HEK293 (cell line): Measurements from ENCODE around the gene RTP1.

Experiments used
- CTCF ChIP-seq: fragments of 450-650 bp; formaldehyde crosslinking; IDR thresholded peaks from 2 replicates; pipeline ENCODE4 v1.5.1; 2016; ENCODE audit warnings: missing biosample characterization, missing genetic modification characterization
- FEZF1 ChIP-seq: fragments of 450-650 bp; formaldehyde crosslinking; IDR thresholded peaks from 2 replicates; pipeline ENCODE4 v1.5.1; 2016; ENCODE audit warnings: missing biosample characterization, missing genetic modification characterization
- PBX3 ChIP-seq: sonication (generic); formaldehyde crosslinking; IDR thresholded peaks from 2 replicates; pipeline ENCODE4 v1.8.1; 2022; ENCODE audit warnings: mild to moderate bottlenecking, moderate library complexity, missing genetic modification reagents
- REST ChIP-seq: fragments of 450-650 bp; formaldehyde crosslinking; IDR thresholded peaks from 2 replicates; pipeline ENCODE4 v1.5.1; 2016; ENCODE audit warnings: missing biosample characterization, missing genetic modification characterization
- ZNF324 ChIP-seq: fragments of 450-650 bp; formaldehyde crosslinking; IDR thresholded peaks from 2 replicates; pipeline ENCODE4 v1.5.1; 2016; ENCODE audit warnings: missing biosample characterization, missing genetic modification characterization
- ZNF521 ChIP-seq: fragments of 450-650 bp; formaldehyde crosslinking; IDR thresholded peaks from 2 replicates; pipeline ENCODE4 v1.5.1; 2017; ENCODE audit warnings: missing biosample characterization, mild to moderate bottlenecking, missing genetic modification characterization

GRCh38 chr3:187193181-187193580 lies 4.1 kb upstream of the RTP1 start:
- no peak for TF ChIP-seq ZNF521 (tag by site-specific recombination)
- no peak for TF ChIP-seq CTCF (tag by site-specific recombination)
- TF ChIP-seq PBX3 (CRISPR knock-in tag), result no peak
- no peak for TF ChIP-seq FEZF1 (tag by site-specific recombination)
- TF ChIP-seq REST, result no peak
- TF ChIP-seq ZNF324 (tag by site-specific recombination), result no peak
